GM21529 (cell line): ENCODE data around the gene SCEL.
"Not testable (repeated sequence)": the region's sequence is repeated elsewhere in the genome, so short reads cannot be mapped to it uniquely, and the experiment has no call there.

Experiments used
- ATAC-seq: cut with Tn5 transposase; IDR thresholded peaks from one replicate; pipeline ENCODE4 v1.9.1; 2021; ENCODE audit not compliant: unreplicated experiment

SCEL gene

DNA sequence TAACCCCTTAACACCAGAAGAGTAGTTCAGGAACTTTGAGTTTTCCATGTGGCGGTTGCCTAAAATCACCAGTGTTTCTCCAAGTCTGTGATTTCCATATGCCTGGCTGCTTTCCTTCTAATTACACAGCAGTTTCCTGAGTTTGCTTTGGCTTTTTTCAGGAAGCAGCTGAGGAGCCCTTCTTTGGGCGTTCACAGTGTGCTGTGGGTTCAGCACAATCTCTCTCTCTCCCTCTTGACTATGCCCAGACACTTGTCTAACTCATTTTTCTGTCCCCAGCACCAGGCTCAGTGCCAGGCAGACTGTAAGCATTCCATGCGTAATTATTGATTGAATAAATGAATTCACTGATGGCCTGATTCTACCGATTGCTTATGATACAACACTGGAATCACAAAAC lies 19.7 kb downstream of the SCEL start:
- ATAC-seq, result no peak

DNA sequence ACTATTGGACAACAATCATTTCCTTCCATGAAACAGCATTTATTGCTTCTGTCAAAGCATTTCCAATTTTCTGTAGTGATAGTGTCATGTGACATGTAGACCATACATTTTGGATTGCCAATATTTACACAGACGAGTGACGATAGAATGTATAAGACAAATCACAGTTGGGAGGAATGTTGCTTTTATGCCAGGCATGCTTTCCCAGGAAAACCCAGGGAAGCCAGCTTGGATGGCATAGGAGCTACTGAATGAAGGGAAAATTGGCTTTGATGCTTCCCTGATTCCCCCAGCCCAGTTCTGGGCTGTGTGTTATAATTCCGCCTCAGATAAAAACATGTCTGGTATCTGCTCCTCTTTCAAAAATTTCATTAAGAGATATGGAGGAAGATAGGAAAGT lies 22.5 kb downstream of the SCEL start:
- no peak for ATAC-seq

DNA sequence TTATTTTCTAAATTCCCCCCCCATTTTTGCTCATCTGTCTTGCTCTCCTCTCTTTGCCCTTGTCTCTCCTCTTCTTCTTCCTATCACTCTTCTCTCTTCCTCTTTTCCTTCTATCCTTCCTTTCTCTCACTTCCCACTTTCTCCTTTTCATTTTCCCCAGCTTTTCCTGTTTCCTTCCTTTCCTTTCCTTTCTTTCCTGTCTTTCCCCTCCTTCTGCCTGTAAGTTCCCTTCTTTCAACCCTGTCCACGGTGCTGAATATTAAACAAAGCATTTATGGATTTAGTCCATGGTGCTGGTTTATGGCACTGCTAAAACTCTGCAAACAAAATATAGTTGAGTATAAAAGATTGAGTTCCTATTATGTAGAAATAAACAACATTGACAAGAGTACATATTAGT lies 27.6 kb downstream of the SCEL start:
- ATAC-seq, result no peak

DNA sequence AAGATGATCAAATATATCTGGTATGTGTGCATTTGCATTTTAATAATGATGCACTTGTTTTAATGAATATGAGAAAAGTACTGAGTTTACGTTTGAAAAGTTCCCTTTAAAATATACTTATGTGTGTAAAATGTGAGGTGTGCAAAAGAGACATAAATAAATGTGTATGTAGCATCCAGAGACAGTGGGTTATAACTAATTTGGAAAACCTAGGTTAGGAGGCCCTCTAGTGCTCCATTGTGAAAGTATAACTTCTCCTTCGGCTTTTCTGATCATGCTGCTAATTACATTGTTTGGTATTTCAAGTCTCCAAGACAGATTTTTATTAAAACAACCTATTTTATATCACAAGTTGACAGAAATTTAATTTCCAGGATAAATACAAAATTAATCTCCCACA lies 30.1 kb downstream of the SCEL start:
- ATAC-seq, result peak; percentile 82

DNA sequence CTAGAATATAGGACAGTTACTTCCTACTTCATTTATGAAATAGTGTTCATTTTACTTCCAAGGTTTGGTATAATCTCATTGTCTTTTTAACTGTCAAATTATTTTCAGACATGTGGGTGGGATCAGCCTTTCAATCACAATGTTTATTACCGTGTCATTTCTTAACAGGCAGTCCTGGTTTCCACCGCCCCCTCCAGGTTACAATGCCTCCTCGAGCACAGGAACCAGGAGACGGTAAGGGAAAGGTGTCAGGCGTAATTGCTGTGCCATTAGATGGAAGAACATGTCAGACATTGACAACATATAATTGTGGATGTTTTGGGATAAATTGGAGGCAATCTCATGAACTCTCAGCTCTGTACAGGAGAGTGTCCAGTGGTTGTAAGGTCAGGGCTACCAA lies 36.5 kb downstream of the SCEL start:
- ATAC-seq, result no peak

DNA sequence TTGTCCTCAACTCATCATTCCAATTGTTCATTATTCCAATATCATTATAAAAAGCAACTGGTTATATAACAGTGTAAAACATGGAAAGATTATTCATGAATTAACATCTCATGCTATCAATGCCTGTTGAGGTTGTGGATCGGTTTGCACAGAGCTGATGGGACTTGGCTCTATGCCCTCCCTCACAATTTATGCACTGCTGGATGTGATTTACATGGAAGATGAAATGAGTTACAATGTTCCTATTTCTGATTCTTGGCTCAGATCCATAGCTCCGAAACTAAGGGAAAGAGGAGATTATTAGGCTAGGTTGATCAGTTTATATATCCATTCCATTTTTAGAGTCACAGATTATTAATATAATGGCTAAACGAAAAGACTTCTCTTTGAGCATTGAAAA lies 38.6 kb downstream of the SCEL start:
- no peak for ATAC-seq

DNA sequence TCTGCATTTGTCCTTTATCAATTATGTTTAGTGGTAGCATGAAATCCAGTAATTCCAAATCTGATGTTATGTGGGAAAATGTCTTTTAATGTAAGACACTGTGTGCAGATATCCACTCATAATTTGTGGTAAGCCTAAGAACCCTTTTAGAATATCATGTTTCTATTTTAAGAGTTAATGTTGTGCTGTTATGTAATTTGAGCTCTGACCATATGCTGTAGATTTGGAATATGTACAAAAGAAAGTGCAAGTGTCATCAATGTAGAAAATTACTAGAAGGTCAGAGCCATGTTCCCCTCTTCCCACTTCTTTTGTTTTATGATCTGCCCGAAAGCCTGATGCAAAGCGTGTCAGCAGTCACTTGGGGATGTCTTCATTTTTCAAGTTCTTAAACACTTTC lies 44.5 kb downstream of the SCEL start:
- ATAC-seq, result no peak

DNA sequence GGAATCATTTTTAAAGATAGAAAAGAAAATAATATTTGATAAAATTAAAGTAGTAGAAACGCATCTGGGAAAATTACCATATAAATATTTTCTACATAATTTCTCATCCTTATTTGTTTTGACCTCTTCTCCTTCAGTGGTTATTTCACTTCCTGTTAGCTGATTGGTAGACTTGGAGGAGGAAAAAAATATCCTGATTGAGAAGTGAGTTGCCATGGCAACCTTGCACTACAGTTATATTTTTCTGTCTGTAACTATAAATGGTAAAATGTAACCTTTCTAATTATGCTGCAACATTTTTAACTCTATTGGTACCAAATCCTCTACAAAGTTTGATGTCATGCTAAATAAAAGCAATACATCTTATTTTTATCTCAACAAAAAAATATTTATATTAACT lies 45.2 kb downstream of the SCEL start:
- no peak for ATAC-seq

DNA sequence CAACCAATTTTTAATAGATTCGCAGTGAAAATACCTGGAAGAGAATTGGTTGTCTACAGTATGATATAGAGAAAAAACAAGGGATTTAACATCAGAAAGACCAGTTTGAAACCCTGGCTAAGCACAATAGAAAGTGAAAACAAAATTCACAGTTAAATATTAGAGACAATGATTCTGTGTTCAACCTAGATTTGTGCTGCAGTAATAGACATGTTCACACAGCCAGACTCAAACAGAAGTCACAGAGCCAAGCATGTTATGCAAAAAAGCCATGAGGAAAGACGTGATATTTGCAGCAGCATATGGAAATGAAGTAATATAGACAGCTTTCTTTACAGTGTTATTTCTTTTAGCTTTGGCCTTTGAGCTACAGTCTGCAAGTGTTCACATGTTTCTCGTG lies 48.1 kb downstream of the SCEL start:
- no peak for ATAC-seq

DNA sequence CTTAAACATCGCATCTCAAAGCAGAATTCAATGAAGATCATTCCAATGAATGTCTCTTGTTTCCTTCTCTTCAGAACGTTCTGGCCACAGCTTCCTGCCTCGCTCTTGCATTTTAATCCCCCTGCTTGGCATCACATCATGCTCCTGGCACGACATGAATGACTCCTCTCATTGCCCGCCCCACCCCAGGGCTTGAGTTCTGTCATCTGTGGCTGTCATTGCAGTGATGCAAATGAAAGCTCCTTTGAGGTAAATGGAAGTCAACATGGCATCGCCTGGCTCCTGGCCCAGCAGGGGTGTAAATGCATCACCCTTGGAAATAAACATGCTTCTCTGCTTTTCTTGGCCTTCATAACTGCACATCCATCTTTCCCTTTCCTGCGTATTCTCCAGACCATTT lies 48.6 kb downstream of the SCEL start:
- no peak for ATAC-seq

DNA sequence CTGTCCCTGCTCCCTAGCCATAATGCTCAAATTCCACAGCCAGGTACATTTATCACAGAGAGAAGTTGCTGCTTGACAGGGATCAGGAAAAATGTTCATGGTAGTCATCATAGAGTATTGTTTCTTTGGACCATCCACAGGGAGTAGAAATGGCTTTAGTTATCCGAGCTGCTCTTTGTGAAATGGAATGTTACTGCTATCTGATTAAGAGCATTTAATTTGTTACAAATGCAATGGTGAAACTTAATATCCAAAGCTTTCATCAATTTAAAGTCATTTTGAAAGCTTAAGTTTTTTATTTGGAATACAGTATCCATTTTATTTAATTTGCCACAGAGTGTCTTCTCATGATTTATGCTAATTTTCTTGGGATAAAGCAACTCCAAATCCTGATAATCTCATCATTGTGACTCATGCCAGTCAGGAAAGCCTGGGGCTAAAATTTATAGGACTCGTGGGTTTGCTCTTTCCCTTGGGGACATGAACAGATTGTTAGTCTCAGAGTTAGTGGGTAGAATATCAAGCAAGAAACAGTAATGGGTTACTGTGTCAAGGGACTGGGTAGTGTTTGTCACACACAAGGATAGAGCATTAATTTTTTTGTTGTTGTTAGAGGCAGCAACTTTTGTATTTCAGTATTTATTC lies 59.8 kb downstream of the SCEL start:
- no peak for ATAC-seq

DNA sequence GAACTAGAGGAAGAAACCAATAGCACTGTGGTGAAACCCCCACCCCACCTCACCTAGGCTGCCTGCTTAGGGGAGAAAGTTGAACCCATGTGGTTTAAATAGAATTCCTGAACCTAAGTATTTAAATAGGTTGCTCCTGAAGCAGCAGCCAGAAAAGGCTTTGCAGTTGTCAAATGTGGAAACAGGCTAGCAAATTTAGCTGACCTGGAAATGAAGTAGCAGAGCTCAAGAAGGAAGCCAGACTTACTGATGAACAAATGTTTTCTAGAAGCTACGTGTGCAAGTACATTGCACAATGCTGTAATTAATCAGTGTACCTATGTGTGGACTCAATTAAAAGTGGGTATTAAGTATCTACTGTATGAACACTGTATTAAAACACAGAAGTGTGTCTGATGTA lies 61.3 kb downstream of the SCEL start:
- no peak for ATAC-seq

DNA sequence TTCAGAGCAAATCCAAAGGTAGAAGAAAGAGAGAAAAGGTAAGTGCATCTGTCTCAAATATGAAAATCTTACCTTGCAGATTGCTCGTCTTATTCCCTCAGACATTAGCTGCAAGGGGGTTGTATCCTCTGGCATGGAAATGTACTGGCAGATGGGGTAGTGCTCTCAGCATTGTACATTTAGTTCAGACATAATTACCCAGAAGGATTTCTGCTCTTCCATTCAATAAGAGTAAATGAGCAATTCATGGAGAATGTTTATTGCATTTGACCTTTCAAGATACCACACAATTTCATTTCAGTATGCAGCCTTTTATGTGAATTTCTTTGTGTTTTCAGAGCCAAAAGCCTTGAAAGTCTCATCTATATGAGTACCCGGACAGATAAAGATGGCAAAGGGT lies 63.8 kb downstream of the SCEL start:
- ATAC-seq, result no peak

DNA sequence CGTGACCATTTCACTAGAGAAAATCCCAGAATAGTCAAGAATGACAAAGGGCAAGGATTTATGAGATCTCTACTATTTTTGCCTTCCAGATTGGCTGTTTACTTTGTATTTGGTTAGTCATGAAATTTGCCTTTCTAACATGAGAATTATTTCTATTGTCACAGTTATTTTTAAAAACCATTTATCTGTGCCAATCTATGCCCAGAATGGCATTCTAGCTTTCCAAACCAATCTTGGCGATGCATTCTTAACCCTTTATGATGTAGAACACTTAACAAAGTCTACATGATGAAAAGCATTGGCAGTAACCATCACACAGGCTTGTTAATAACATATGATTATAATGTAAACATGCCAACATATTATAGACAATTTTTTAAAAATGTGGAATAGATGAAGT lies 65.2 kb downstream of the SCEL start:
- no peak for ATAC-seq

DNA sequence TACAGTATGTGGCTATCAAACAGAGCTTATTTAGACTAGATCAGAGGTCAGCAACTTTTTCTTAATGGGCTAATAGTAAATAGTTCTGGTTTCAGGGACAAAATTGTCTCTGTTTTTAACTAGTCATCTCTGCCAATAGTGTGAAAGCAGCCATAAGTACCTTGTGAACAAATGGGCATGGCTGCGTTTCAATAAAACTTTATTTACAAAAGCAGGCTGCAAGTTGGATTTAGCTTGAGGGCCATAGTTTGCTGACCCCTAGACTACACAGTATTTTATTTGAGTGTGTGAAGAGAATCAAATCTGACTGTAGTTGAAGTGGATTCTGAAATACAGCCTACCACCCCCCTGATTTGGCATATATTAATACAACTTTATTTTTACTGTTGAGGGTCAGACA lies 75.6 kb downstream of the SCEL start:
- no peak for ATAC-seq

DNA sequence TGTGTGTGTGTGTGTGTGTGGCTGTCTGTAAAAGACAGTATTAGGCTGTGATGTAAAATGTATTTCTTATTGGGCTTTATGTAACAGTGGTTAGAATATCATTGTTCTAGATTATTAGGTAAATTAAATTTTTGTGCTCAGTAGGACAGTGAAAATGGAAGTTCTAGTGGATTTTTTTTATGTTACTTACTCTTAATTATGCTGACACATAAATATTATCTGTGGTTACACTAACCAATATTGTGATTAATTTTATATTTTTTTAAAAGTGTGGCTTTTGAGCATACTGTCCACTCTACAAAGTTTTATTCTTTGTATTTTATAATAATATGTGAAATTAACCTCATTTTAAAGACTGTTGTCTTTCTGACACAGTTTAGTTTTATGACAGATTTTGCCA lies 80.5 kb downstream of the SCEL start:
- no peak for ATAC-seq

DNA sequence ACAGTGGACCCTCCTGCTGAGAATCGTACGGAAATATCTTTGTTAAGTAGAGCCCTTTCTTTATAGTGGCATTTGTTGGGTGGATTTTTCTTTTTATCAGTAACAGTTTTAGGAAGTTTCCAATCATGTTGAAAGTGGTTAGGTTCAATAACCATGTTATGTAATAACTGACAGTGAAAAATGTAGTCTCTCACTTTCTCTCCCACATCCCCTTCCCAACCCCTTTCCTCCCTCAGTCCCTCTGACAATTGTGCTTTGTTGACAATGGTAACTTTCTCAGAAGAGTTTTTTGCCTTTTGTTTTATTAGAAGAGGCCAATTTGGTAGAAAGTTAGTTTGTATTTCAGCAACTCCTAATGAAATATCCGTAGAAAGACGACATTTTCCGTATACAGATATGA lies 84.1 kb downstream of the SCEL start:
- ATAC-seq, result no peak

DNA sequence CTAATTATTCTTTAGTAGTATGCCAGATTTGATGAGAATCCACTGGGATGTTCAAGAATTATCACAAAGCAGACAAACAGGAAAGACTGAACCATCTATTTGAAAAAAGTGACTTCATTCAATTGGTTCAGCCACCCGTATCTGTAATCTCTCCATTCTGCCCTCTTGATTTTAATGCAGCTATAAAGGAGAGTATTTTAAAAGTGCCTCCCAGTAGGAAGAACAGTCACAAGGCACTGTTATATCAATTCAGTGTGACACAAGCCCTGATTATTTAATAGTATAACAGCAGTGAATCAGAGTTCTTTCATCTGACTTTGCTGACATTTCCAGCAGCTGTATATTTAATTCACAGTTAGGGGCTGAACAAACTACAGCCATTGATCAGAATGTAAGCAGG lies 84.6 kb downstream of the SCEL start:
- ATAC-seq, result no peak

DNA sequence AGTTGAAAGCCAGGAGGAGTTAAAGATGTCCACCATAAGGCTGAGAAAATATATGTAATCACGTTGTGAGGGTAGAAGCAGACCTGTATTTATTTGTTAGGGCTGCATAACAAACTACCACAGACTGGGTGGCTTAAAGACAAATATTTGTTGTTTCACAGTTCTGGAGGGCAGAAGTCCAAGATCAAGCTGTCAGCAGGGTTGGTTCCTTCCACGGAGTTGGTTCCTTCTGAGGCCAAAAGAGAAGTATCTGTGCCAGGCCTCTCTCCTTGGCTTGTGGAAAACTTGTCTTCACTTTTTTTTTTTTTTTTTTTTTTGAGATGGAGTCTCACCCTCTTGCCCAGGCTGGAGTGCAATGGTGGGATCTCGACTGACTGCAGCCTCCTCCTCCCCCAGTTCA lies 88.3 kb downstream of the SCEL start:
- no peak for ATAC-seq

DNA sequence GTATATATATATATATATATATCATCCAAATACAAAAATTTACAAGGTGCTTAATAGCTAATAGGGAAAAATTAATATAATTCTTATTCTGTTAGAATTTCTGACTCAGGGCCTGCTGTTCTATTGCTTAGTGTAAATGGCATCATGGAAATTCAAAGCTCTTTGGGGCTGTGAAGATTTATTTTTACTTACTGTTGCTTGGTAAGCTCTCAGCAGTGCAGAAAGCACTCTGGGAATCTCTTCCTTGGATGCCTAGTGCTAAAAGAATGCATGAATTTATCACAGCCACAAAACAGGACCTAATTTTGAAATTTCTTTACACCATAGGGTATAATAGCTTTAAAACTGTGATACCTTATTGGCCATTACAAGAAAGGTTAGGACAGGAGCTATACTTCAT lies 92.7 kb downstream of the SCEL start:
- no peak for ATAC-seq

DNA sequence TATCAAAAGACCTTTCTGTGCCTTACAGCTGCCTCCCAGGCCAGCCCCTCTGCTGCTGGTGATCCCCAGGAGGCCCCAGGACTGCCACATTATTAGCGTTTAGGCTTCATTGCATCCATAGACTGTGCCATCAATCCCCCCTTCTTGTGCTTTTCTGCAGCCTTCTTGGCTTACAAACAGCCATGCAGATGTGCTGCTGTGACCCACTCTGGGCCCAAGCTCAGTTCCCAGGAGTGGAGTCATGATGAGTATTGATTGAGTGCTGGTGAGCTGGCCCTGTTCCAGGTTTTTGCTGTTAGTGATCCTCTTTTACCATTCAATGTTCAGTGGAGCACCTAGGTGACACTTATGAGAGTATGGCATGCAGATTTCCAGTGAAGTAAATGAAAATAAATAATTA lies 102.1 kb downstream of the SCEL start:
- ATAC-seq, result no peak

DNA sequence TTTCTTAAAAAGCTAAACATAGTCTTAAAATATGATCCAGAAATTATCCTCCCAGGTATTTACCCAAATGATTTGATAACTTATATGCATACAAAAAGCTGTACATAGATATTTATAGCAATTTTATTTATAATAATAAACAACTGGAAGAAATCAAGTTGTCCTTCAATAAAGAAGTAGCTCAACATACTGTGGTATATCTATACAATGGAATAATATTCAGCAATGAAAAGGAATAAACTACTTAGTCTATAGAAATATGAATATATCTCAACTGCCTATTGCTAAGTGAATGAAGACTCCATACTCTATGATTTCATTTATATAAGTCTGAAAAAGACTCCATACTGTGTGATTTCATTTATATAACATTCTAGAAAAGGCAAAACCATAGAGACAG lies 114.9 kb downstream of the SCEL start:
- no peak for ATAC-seq

DNA sequence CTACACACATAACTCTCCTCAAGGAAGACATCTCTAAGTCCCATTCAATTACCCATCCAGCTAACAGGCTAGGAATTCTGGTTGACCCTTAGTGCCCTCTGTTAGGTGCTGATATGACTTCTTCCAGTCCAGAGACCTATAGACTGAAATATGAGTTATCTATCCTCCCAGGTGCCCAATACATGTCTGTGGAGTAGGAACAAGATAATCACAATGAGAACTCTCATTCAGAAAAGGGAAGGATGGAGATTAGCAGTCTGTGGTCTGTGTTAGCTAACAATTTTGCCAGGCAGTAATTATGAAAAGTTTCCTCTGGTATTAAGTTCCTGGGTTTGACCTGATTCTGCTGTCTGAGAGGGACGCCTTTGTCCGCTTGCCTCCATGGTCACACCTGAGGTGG lies 117.8 kb downstream of the SCEL start:
- no peak for ATAC-seq

DNA sequence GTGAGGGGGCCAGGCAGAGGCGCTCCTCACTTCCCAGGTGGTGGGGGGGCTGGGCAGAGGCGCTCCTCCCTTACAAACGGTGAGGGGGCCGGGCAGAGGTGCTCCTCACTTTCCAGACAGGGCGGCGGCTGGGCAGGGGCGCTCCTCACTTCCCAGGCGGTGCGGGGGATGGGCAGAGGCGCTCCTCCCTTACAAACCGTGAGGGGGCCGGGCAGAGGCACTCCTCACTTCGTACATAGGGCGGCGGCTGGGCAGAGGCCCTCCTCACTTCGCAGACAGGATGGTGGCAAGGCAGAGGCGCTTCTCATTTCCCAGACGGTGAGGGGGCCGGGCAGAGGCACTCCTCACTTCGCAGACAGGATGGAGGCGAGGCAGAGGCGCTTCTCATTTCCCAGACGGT lies 124.5 kb downstream of the SCEL start:
- ATAC-seq, result not testable (repeated sequence)
